Measurements from ENCODE around the gene ARHGEF7. TPM values are rescaled to one million over a fixed set of nuclear protein-coding genes. Genes with fewer than 3 reads are reported as not detected.
"Not testable (repeated sequence)": the region's sequence is repeated elsewhere in the genome, so short reads cannot be mapped to it uniquely, and the experiment has no call there.

ARHGEF7 gene, protein sequence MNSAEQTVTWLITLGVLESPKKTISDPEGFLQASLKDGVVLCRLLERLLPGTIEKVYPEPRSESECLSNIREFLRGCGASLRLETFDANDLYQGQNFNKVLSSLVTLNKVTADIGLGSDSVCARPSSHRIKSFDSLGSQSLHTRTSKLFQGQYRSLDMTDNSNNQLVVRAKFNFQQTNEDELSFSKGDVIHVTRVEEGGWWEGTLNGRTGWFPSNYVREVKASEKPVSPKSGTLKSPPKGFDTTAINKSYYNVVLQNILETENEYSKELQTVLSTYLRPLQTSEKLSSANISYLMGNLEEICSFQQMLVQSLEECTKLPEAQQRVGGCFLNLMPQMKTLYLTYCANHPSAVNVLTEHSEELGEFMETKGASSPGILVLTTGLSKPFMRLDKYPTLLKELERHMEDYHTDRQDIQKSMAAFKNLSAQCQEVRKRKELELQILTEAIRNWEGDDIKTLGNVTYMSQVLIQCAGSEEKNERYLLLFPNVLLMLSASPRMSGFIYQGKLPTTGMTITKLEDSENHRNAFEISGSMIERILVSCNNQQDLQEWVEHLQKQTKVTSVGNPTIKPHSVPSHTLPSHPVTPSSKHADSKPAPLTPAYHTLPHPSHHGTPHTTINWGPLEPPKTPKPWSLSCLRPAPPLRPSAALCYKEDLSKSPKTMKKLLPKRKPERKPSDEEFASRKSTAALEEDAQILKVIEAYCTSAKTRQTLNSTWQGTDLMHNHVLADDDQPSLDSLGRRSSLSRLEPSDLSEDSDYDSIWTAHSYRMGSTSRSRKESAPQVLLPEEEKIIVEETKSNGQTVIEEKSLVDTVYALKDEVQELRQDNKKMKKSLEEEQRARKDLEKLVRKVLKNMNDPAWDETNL
- 10 to 100 TPM; 67.0 to 71.2 TPM for total RNA-seq

- peak; percentile 46 for ATAC-seq
- intact Hi-C loops (cut with micrococcal nuclease) = no loop called here
- TF ChIP-seq CTCF (IDR thresholded peaks at IDR 0.05) = no peak
- H3K4me1 Mint-ChIP-seq (ENCODE audit: low read depth) = peaks cover 14% of the 10 kb centered on the region
- no peaks in the 10 kb centered on the region for H3K9me3 Mint-ChIP-seq
- CTCF ChIA-PET = interaction anchor here (1.1 kb wide), 1 partner anchor 48 kb away, joined by 3 read pairs; no protein-coding TSS in a partner anchor
- H3K4me3 Mint-ChIP-seq = peak within 1 kb of the TSS; percentile 78
- no peaks in the 10 kb centered on the region for H3K36me3 Mint-ChIP-seq (ENCODE audit: low read depth)
- H3K27ac Mint-ChIP-seq = no peak within 1 kb of the TSS
- POLR2A ChIA-PET = no interaction called here
- no peak for DNase-seq
- H3K27me3 Mint-ChIP-seq = peaks cover 62% of the 10 kb centered on the region
These were observed at the start of gene ARHGEF7 for GRCh38 chr13:111115061-111115964. Gene ARHGEF7, plus strand, starts transcription at chr13:111115310. Its CDS starts 217 bp downstream, at chr13:111115527.

DNA sequence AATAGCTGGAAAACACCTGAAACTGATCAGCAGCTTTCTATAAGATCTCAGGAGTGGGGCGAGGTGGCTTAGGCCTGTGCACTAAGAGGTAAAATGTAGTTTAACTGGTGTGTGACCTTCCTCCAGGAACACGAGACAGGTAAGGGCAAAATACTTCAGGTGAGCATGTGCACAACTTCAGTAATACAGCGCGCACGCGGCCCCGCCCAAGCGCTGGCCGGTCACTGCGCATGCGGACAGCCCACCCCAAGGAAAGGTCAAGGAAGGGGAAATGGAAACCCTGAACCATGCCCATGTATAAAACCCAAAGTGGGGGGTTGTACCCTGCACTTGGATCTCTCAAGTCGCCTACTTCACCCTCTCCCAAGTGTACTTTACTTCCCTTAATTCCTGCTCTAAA, 49.4 kb upstream of the ARHGEF7 start:
- ATAC-seq (no peak), DNase-seq (no peak)
- H3K4me1 Mint-ChIP-seq (ENCODE audit: low read depth) = peaks cover 3% of the 10 kb centered on the region
- no peak overlapping the region for H3K27ac Mint-ChIP-seq
- no peak overlapping the region for H3K4me3 Mint-ChIP-seq
- no peak for TF ChIP-seq CTCF (IDR thresholded peaks at IDR 0.05)
- intact Hi-C loops (cut with micrococcal nuclease) = loop anchor here (10.0 kb wide), 1 partner anchor 139 kb away; no protein-coding TSS in a partner anchor
- peaks cover 34% of the 10 kb centered on the region for H3K27me3 Mint-ChIP-seq
- peaks cover 3% of the 10 kb centered on the region for H3K9me3 Mint-ChIP-seq
- ChIA-PET CTCF (no interaction called here), POLR2A (no interaction called here)
- H3K36me3 Mint-ChIP-seq (ENCODE audit: low read depth) = no peaks in the 10 kb centered on the region

DNA sequence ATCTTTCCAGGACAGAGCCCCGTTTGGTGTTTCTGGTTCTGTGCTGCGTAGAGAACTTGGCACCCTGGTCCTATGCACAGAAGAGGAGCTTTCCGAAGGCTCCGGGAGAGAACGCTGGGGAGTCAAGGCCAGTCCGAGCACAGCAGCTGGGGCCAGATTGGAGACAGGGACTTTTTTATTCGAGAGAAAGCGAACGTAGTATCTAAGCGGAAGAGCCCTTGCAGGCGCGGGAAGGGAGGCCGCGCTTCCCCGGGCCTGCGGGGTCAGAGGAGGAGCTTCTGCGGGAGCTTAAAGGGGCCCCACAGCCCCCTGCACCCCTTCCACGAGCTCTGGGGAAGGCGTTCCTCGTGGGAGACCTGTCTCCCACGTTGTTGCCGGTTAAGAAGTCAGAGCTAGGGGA, 48.6 kb upstream of the ARHGEF7 start:
- POLR2A ChIA-PET = no interaction called here
- Mint-ChIP-seq H3K27me3 (peaks cover 36% of the 10 kb centered on the region), H3K27ac (no peak overlapping the region), H3K9me3 (peaks cover 9% of the 10 kb centered on the region), H3K36me3 (ENCODE audit: low read depth) (peaks cover 3% of the 10 kb centered on the region), H3K4me1 (ENCODE audit: low read depth) (peaks cover 3% of the 10 kb centered on the region), H3K4me3 (peak overlapping the region; percentile 62)
- intact Hi-C loops (cut with micrococcal nuclease) = loop anchor here (10.0 kb wide), 1 partner anchor 138 kb away; no protein-coding TSS in a partner anchor
- no peak for DNase-seq
- TF ChIP-seq CTCF (IDR thresholded peaks at IDR 0.05) = no peak
- no peak for ATAC-seq
- CTCF ChIA-PET = interaction anchor here (1.1 to 4.1 kb wide), 12 partner anchors 11 to 256 kb away, joined by 3 to 48 read pairs (median 12); partner anchors contain the start of gene ANKRD10

DNA sequence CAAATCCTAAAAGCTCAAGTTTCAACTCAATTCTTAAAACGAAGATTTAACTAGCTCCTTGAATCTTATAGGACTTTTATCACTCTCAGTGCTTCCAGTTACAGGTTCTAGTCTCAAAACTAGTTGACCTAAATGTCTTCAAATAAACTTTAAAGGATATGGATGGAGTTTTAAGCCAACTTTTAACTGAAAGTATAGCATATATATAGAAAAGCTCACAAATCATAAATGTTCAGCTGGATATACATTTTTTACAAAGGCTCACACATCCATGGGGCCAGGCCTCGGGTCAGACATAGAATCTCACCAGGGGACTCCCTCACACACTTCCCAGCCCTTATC, 47.1 kb upstream of the ARHGEF7 start:
- H3K36me3 Mint-ChIP-seq (ENCODE audit: low read depth) = peaks cover 3% of the 10 kb centered on the region
- intact Hi-C loops (cut with micrococcal nuclease) = loop anchor here (10.0 kb wide), 1 partner anchor 137 kb away; no protein-coding TSS in a partner anchor
- H3K9me3 Mint-ChIP-seq = peaks cover 13% of the 10 kb centered on the region
- peak overlapping the region; percentile 62 for H3K4me3 Mint-ChIP-seq
- no peak for ATAC-seq
- peaks cover 3% of the 10 kb centered on the region for H3K4me1 Mint-ChIP-seq (ENCODE audit: low read depth)
- no peak for DNase-seq
- peak; percentile 67 for TF ChIP-seq CTCF (IDR thresholded peaks at IDR 0.05)
- no peak overlapping the region for H3K27ac Mint-ChIP-seq
- H3K27me3 Mint-ChIP-seq = peaks cover 35% of the 10 kb centered on the region
- ChIA-PET POLR2A (interaction anchor here (0.8 kb wide), 1 partner anchor 336 kb away, joined by 3 read pairs; no protein-coding TSS in a partner anchor), CTCF (interaction anchor here (0.7 to 4.1 kb wide), 65 partner anchors 9 to 372 kb away, joined by 3 to 48 read pairs (median 4); partner anchors contain the start of gene ANKRD10)

DNA sequence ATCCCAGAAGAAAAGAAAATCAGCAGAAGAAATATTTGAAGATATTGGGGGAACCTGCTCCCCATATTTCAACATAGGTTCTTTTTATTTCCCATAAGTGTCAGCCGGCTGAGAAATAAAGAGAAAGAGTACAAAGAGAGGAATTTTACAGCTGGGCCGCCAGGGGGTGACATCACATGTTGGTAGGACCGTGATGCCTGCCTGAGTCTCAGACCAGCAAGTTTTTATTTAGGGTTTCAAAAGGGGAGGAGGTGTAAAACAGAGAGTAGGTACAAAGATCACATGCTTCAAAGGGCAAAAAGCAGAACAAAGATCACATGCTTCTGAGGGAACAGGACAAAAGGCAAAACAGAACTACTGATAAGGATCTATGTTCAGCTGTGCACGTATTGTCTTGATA, 44.0 kb upstream of the ARHGEF7 start:
- intact Hi-C loops (cut with micrococcal nuclease); H3K4me3 Mint-ChIP-seq; H3K36me3 Mint-ChIP-seq (ENCODE audit: low read depth); H3K27ac Mint-ChIP-seq; H3K4me1 Mint-ChIP-seq (ENCODE audit: low read depth); POLR2A ChIA-PET; ATAC-seq: not testable (repeated sequence)
- peak; percentile 10 for DNase-seq
- H3K9me3 Mint-ChIP-seq = peaks cover 32% of the 10 kb centered on the region
- CTCF ChIA-PET = interaction anchor here (1.1 kb wide), 1 partner anchor 157 kb away, joined by 3 read pairs; no protein-coding TSS in a partner anchor
- peaks cover 12% of the 10 kb centered on the region for H3K27me3 Mint-ChIP-seq

DNA sequence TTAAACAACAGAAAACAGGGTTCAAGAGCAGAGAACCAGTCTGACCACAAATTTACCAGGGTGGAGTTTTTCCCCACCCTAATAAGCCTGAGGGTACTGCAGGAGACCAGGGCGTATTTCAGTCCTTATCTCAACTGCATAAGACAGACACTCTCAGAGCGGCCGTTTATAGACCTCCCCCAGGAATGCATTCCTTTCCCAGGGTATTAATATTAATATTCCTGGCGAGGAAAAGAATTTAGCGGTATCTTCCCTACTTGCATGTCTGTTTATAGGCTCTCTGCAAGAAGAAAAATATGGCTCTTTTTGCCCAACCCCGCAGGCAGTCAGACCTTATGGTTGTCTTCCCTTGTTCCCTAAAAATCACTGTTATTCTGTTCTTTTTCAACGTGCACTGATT, 43.6 kb upstream of the ARHGEF7 start:
- not testable (repeated sequence) for ATAC-seq

More for the DNA sequence above, 43.6 kb upstream of the ARHGEF7 start:
- intact Hi-C loops (cut with micrococcal nuclease); CTCF ChIA-PET; DNase-seq; H3K27me3 Mint-ChIP-seq; H3K36me3 Mint-ChIP-seq (ENCODE audit: low read depth); H3K4me3 Mint-ChIP-seq; POLR2A ChIA-PET; H3K4me1 Mint-ChIP-seq (ENCODE audit: low read depth); H3K27ac Mint-ChIP-seq: not testable (repeated sequence)
- peaks cover 32% of the 10 kb centered on the region for H3K9me3 Mint-ChIP-seq

Data from activated CD8-positive, alpha-beta T cell treated with anti-CD3 and anti-CD28 coated beads for 36 hours (primary cell).